Upper lobe of right lung (tissue), 1 donor: ENCODE results near the gene TARBP1. TPM values are rescaled to one million over a fixed set of nuclear protein-coding genes. Genes with fewer than 3 reads are reported as not detected.
"Not testable (repeated sequence)": the region's sequence is repeated elsewhere in the genome, so short reads cannot be mapped to it uniquely, and the experiment has no call there.

ENCODE experiments used
- ATAC-seq: fragments of 200-7000 bp; cut with Tn5 transposase; one replicate; pipeline ENCODE4 v1.9.1; 2020; ENCODE audit warnings: mild to moderate bottlenecking, moderate library complexity
- DNase-seq: peaks from one replicate; pipeline ENCODE4 v3.0.0-alpha.2; 2020
- H3K27ac ChIP-seq: fragments of 200-600 bp; one replicate; pipeline ENCODE4 v1.8.0; 2022
- H3K27me3 ChIP-seq: fragments of 200-600 bp; one replicate; pipeline ENCODE4 v1.8.0; 2022; ENCODE audit warnings: mild to moderate bottlenecking
- H3K36me3 ChIP-seq: fragments of 200-600 bp; one replicate; pipeline ENCODE4 v1.8.0; 2022
- H3K4me1 ChIP-seq: fragments of 200-600 bp; one replicate; pipeline ENCODE4 v1.8.0; 2022
- H3K4me3 ChIP-seq: fragments of 200-600 bp; one replicate; pipeline ENCODE4 v1.8.0; 2022; ENCODE audit warnings: mild to moderate bottlenecking
- H3K9me3 ChIP-seq: fragments of 200-600 bp; one replicate; pipeline ENCODE4 v1.8.0; 2022
- intact Hi-C: fragments of 100-400 bp; cut with DNase I; formaldehyde crosslinking; loops from one replicate; pipeline ENCODE4 v1.11.0; 2022
- total RNA-seq: library from RNA; stranded (reverse); fragmentation: NEBNext Ultra II Directional; extraction: Animal tissue kit (Norgen Biotek cat#: 25700); gene quantifications from one replicate; pipeline ENCODE4 v1.2.1, GENCODE V29; 2021
- TF ChIP-seq, protein P1 (sequence below): fragments of 200-600 bp; IDR thresholded peaks from one replicate; pipeline ENCODE4 v1.8.0; 2022; ENCODE audit warnings: antibody characterized with exemption
- donor health status: DM: no; HTN: yes; CAD: no; lungs with severe emphysema.

Gene TARBP1
- total RNA-seq, 1 donor from 2014 or later, result 18.3 TPM

GRCh38 chr1:234406871-234407270 is 72.1 kb downstream of the TARBP1 start:
- no peak overlapping the region for H3K27ac ChIP-seq
- TF ChIP-seq, protein P1, sequence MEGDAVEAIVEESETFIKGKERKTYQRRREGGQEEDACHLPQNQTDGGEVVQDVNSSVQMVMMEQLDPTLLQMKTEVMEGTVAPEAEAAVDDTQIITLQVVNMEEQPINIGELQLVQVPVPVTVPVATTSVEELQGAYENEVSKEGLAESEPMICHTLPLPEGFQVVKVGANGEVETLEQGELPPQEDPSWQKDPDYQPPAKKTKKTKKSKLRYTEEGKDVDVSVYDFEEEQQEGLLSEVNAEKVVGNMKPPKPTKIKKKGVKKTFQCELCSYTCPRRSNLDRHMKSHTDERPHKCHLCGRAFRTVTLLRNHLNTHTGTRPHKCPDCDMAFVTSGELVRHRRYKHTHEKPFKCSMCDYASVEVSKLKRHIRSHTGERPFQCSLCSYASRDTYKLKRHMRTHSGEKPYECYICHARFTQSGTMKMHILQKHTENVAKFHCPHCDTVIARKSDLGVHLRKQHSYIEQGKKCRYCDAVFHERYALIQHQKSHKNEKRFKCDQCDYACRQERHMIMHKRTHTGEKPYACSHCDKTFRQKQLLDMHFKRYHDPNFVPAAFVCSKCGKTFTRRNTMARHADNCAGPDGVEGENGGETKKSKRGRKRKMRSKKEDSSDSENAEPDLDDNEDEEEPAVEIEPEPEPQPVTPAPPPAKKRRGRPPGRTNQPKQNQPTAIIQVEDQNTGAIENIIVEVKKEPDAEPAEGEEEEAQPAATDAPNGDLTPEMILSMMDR, result no peak
- intact Hi-C loops, result no loop called here

DNA sequence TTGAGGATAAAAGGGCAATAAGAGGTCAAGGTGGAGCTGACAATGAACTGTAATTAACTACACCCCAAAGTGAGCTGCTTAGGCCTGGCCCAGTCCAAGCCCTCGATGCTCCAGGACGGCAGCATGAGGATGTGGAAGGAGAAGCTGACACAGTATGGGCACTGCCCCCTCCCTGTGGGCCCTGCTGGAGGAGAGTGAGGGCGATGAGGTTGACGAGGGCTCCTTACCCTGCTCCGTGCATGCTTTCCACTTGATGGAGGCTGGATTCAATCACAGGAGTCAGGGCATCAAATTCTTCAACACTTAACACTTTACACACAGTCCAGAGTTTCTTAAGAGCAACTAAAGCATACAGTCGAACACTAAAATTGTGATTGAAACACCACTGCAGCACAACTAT is 73.3 kb downstream of the TARBP1 start:
- H3K9me3 ChIP-seq, result no peaks in the 10 kb centered on the region
- no peak overlapping the region for H3K27ac ChIP-seq
- H3K27me3 ChIP-seq, result no peaks in the 10 kb centered on the region
- intact Hi-C loops, result no loop called here
- H3K4me1 ChIP-seq, result peaks cover 5% of the 10 kb centered on the region
- peaks cover 21% of the 10 kb centered on the region for H3K36me3 ChIP-seq
- DNase-seq, result no peak
- no peak for ATAC-seq
- TF ChIP-seq, protein P1, result no peak
- H3K4me3 ChIP-seq, result no peak overlapping the region

More at GRCh38 chr1:234406871-234407270, 72.1 kb downstream of the TARBP1 start:
- no peaks in the 10 kb centered on the region for H3K4me1 ChIP-seq
- no peaks in the 10 kb centered on the region for H3K27me3 ChIP-seq
- ATAC-seq (no peak), DNase-seq (no peak)
- no peaks in the 10 kb centered on the region for H3K9me3 ChIP-seq
- H3K36me3 ChIP-seq, result peaks cover 21% of the 10 kb centered on the region
- no peak overlapping the region for H3K4me3 ChIP-seq

GRCh38 chr1:234402939-234403338 is 76.0 kb downstream of the TARBP1 start:
- ATAC-seq, result no peak
- H3K27ac ChIP-seq, result no peak overlapping the region
- no peaks in the 10 kb centered on the region for H3K27me3 ChIP-seq
- intact Hi-C loops, result no loop called here
- TF ChIP-seq, protein P1, result no peak
- H3K4me3 ChIP-seq, result no peak overlapping the region
- DNase-seq, result no peak
- no peaks in the 10 kb centered on the region for H3K9me3 ChIP-seq
- peaks cover 7% of the 10 kb centered on the region for H3K36me3 ChIP-seq
- H3K4me1 ChIP-seq, result peaks cover 10% of the 10 kb centered on the region

GRCh38 chr1:234401658-234402057 is 77.3 kb downstream of the TARBP1 start:
- H3K27me3 ChIP-seq, result no peaks in the 10 kb centered on the region
- DNase-seq (no peak), ATAC-seq (no peak)
- TF ChIP-seq, protein P1, result no peak
- H3K4me1 ChIP-seq, result peaks cover 10% of the 10 kb centered on the region
- H3K9me3 ChIP-seq, result no peaks in the 10 kb centered on the region
- intact Hi-C loops, result no loop called here
- H3K4me3 ChIP-seq, result no peak overlapping the region
- H3K36me3 ChIP-seq, result peaks cover 7% of the 10 kb centered on the region
- no peak overlapping the region for H3K27ac ChIP-seq

- peak overlapping the region; percentile 9 for H3K4me3 ChIP-seq
- no peaks in the 10 kb centered on the region for H3K27me3 ChIP-seq
- ATAC-seq (no peak), DNase-seq (no peak)
- H3K4me1 ChIP-seq, result peaks cover 10% of the 10 kb centered on the region
- peak overlapping the region; percentile 65 for H3K27ac ChIP-seq
- TF ChIP-seq, protein P1, result no peak
- peaks cover 7% of the 10 kb centered on the region for H3K36me3 ChIP-seq
- intact Hi-C loops, result no loop called here
- no peaks in the 10 kb centered on the region for H3K9me3 ChIP-seq
Observed at GRCh38 chr1:234400773-234401172, 78.2 kb downstream of the TARBP1 start.

DNA sequence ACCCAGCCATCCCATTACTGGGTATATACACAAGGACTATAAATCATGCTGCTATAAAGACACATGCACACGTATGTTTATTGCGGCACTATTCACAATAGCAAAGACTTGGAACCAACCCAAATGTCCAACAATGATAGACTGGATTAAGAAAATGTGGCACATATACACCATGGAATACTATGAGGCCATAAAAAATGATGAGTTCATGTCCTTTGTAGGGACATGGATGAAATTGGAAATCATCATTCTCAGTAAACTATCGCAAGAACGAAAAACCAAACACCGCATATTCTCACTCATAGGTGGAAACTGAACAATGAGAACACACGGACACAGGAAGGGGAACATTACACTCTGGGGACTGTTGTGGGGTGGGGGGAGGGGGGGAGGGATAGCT is 79.5 kb downstream of the TARBP1 start:
- H3K27me3 ChIP-seq, H3K36me3 ChIP-seq, H3K4me3 ChIP-seq, H3K9me3 ChIP-seq, DNase-seq, intact Hi-C loops, ATAC-seq: not testable (repeated sequence)
- Histone ChIP-seq H3K4me1 (peaks cover 10% of the 10 kb centered on the region), H3K27ac (peak overlapping the region; percentile 58)
